Measurements from ENCODE around the gene SIT1. TPM values are rescaled to one million over a fixed set of nuclear protein-coding genes. Genes with fewer than 3 reads are reported as not detected.

The SIT1 gene
- total and polyA plus RNA-seq, 2 donors (not counting 3 experiments of a cell fraction or from before 2014, with no cell fraction given): not detected

DNA sequence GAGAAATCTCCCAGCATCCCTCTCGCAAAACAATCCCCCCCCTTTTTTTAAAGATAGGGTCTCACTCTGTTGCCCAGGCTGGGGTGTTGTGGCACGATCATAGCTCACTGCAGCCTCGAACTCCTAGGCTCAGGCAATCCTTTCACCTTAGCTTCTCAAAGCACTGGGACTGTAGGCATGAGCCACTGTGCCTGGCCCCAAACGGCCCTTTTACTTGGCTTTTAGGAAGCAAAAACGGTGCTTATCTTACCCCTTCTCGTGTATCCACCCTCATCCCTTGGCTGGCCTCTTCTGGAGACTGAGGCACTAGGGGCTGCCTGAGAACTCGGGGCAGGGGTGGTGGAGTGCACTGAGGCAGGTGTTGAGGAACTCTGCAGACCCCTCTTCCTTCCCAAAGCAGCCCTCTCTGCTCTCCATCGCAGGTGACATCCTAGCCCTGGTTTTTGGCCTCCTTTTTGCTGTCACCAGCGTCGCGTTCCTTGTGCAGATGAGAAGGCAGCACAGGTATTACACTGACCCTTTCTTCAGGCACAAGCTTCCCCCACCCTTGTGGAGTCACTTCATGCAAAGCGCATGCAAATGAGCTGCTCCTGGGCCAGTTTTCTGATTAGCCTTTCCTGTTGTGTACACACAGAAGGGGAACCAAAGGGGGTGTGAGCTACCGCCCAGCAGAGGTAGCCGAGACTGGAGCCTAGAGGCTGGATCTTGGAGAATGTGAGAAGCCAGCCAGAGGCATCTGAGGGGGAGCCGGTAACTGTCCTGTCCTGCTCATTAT is 29.8 kb upstream of the SIT1 start:
- no peaks in the 10 kb centered on the region for H3K27me3 ChIP-seq (ENCODE audit: control insufficient read depth in 2 of 2, insufficient read depth in 2 of 2, low read length in 2 of 2)
- H3K9ac ChIP-seq (replicated peaks; ENCODE audit: extremely low read depth, insufficient read depth, low read length): no peak overlapping the region
- H3K36me3 ChIP-seq (ENCODE audit: control insufficient read depth in 2 of 2, extremely low read depth in 1 of 2, insufficient read depth in 2 of 2, low read length in 2 of 2): peaks cover 8 to 22% of the 10 kb centered on the region in 2 experiments
- no TSS peak for BruUV-seq (replicated peaks)
- no peak overlapping the region for H3K4me2 ChIP-seq (ENCODE audit: insufficient read depth, low read length)
- no peak overlapping the region for H3K4me3 ChIP-seq (replicated peaks in 1 of 3; ENCODE audit: insufficient read depth in 1 of 3, low read depth in 1 of 3, low read length in 3 of 3)
- DNase-seq (ENCODE audit: low read depth, low spot score): no peak
- H3K4me1 ChIP-seq (ENCODE audit: control insufficient read depth, extremely low read depth, insufficient read depth, low read length): peaks cover 5% of the 10 kb centered on the region
- H3K79me2 ChIP-seq (ENCODE audit: control insufficient read depth, insufficient read depth, low read length): no peaks in the 10 kb centered on the region
- H2AFZ ChIP-seq (ENCODE audit: low read depth, low read length): no peak overlapping the region
- TF ChIP-seq MAX (IDR thresholded peaks at IDR 0.05; ENCODE audit: insufficient read depth, insufficient read length) (no peak), EZH2 (IDR thresholded peaks at IDR 0.05; ENCODE audit: borderline replicate concordance, low read depth, low read length, severe bottlenecking) (no peak), GATA2 (IDR thresholded peaks at IDR 0.05; ENCODE audit: insufficient read depth, insufficient read length, low read depth, low read length) (no peak), POLR2AphosphoS5 (IDR thresholded peaks at IDR 0.05; ENCODE audit: insufficient read depth, low read depth, low read length) (no peak), CTCF (IDR thresholded peaks at IDR 0.05; ENCODE audit: extremely low read depth in 1 of 2, insufficient read depth in 1 of 2, low read depth in 1 of 2, low read length in 2 of 2) (no peak), FOS (IDR thresholded peaks at IDR 0.05; ENCODE audit: borderline replicate concordance, insufficient read depth, low read length) (no peak), MYC (IDR thresholded peaks at IDR 0.05; ENCODE audit: low read depth, low read length) (no peak), POLR2A (IDR thresholded peaks at IDR 0.05; ENCODE audit: low read depth, low read length) (no peak), JUN (IDR thresholded peaks at IDR 0.05; ENCODE audit: borderline replicate concordance, insufficient read depth, insufficient read length, low read depth) (no peak)
- ChIA-PET POLR2A (interaction anchor here (1.1 kb wide), 1 partner anchor 10 kb away, joined by 4 read pairs; no protein-coding TSS in a partner anchor), CTCF (interaction anchor here (0.6 to 1.8 kb wide), 5 partner anchors 8 to 77 kb away, joined by 3 to 9 read pairs (median 3); partner anchors contain the start of gene ARHGEF39)
- no peaks in the 10 kb centered on the region for H4K20me1 ChIP-seq (replicated peaks; ENCODE audit: control insufficient read depth, extremely low read depth, insufficient read depth, low read length)
- no peaks in the 10 kb centered on the region for H3K9me1 ChIP-seq (replicated peaks; ENCODE audit: control insufficient read depth, extremely low read depth, insufficient read depth, low read length)
- H3K27ac ChIP-seq (ENCODE audit: insufficient read depth, low read depth, low read length): no peak overlapping the region
- no peaks in the 10 kb centered on the region for H3K9me3 ChIP-seq (replicated peaks; ENCODE audit: control insufficient read depth, insufficient read depth, low read length)
- dilution Hi-C loops (cut with MboI; ENCODE audit: extremely low pct_ligation_motif_present, low sequenced_read_pairs): no loop called here
- intact Hi-C loops (cut with micrococcal nuclease): no loop called here
- no peak for FAIRE-seq

All from endothelial cell of umbilical vein (primary cell).